T-helper 17 cell (primary cell): ENCODE results near the gene ZDHHC12. TPM values are rescaled to one million over a fixed set of nuclear protein-coding genes. Genes with fewer than 3 reads are reported as not detected.
A peak's percentile ranks its signal among the peaks of the same experiment; 100 is the strongest.

Experiments used
- ATAC-seq: fragments of 150-1000 bp; cut with Tn5 transposase; 2 replicates; pipeline ENCODE4 v1.10.0; 2021; ENCODE audit warnings: mild to moderate bottlenecking, moderate library complexity
- DNase-seq, 3 donors: peaks; one replicate each; pipeline versions ENCODE4 v3.0.0 to v3.0.0-alpha.2; 2020 to 2021
- H3K9me3 ChIP-seq: one replicate; pipeline ENCODE4 v1.7.0; 2013; ENCODE audit warnings: low read length, mild to moderate bottlenecking; ENCODE audit not compliant: control insufficient read depth, poor library complexity, severe bottlenecking
- H3K27ac Mint-ChIP-seq: one replicate; pipeline ENCODE4 v1.8.0; 2022; ENCODE audit warnings: mild to moderate bottlenecking, moderate library complexity, mixed read lengths
- H3K27me3 Mint-ChIP-seq: one replicate; pipeline ENCODE4 v1.8.0; 2022; ENCODE audit warnings: mixed read lengths
- H3K36me3 Mint-ChIP-seq: one replicate; pipeline ENCODE4 v1.8.0; 2022; ENCODE audit warnings: low read depth, mixed read lengths
- H3K4me1 Mint-ChIP-seq: one replicate; pipeline ENCODE4 v1.8.0; 2022; ENCODE audit warnings: mild to moderate bottlenecking, mixed read lengths
- H3K4me3 Mint-ChIP-seq: one replicate; pipeline ENCODE4 v1.8.0; 2022; ENCODE audit warnings: mild to moderate bottlenecking, moderate library complexity, mixed read lengths
- total RNA-seq, 4 donors: library from RNA in 2 of 4; stranded (reverse) in 2 of 4; gene quantifications; one replicate each; pipeline ENCODE4 v1.2.3 and lab custom pipeline; 2022 to 2026

ZDHHC12 gene
- total RNA-seq, 2 donors from 2014 or later: 23.5 to 26.9 TPM

GRCh38 chr9:128750926-128751595 is 27.1 kb upstream of the ZDHHC12 start:
- Mint-ChIP-seq H3K27me3 (no peaks in the 10 kb centered on the region), H3K36me3 (peaks cover 2% of the 10 kb centered on the region), H3K4me3 (no peak overlapping the region)

GRCh38 chr9:128747241-128747640 is 23.3 kb upstream of the ZDHHC12 start:
- H3K4me1 Mint-ChIP-seq: no peaks in the 10 kb centered on the region
- H3K27ac Mint-ChIP-seq: no peak overlapping the region
- ATAC-seq: no peak
- H3K4me3 Mint-ChIP-seq: no peak overlapping the region
- no peaks in the 10 kb centered on the region for H3K9me3 ChIP-seq
- no peaks in the 10 kb centered on the region for H3K36me3 Mint-ChIP-seq
- no peaks in the 10 kb centered on the region for H3K27me3 Mint-ChIP-seq
- DNase-seq: no peak

More at GRCh38 chr9:128750926-128751595, 27.1 kb upstream of the ZDHHC12 start:
- no peaks in the 10 kb centered on the region for H3K9me3 ChIP-seq
- peaks cover 5% of the 10 kb centered on the region for H3K4me1 Mint-ChIP-seq
- H3K27ac Mint-ChIP-seq: no peak overlapping the region
- ATAC-seq (no peak), DNase-seq (no peak)

- H3K4me1 Mint-ChIP-seq: no peaks in the 10 kb centered on the region
- no peak overlapping the region for H3K27ac Mint-ChIP-seq
- no peak for DNase-seq
- H3K36me3 Mint-ChIP-seq: no peaks in the 10 kb centered on the region
- no peaks in the 10 kb centered on the region for H3K27me3 Mint-ChIP-seq
- ATAC-seq: no peak
- H3K9me3 ChIP-seq: no peaks in the 10 kb centered on the region
- H3K4me3 Mint-ChIP-seq: no peak overlapping the region
Observed at GRCh38 chr9:128743421-128743820, 19.5 kb upstream of the ZDHHC12 start.

- H3K4me3 Mint-ChIP-seq: no peak overlapping the region
- DNase-seq (no peak), ATAC-seq (no peak)
- H3K9me3 ChIP-seq: no peaks in the 10 kb centered on the region
- no peaks in the 10 kb centered on the region for H3K36me3 Mint-ChIP-seq
- no peaks in the 10 kb centered on the region for H3K27me3 Mint-ChIP-seq
- H3K27ac Mint-ChIP-seq: no peak overlapping the region
- H3K4me1 Mint-ChIP-seq: no peaks in the 10 kb centered on the region
Observed at GRCh38 chr9:128742401-128742800, 18.5 kb upstream of the ZDHHC12 start.

GRCh38 chr9:128735373-128735772 is 11.4 kb upstream of the ZDHHC12 start:
- DNase-seq (no peak), ATAC-seq (no peak)
- H3K9me3 ChIP-seq: no peaks in the 10 kb centered on the region
- H3K4me1 Mint-ChIP-seq: no peaks in the 10 kb centered on the region
- no peaks in the 10 kb centered on the region for H3K27me3 Mint-ChIP-seq
- H3K27ac Mint-ChIP-seq: no peak overlapping the region
- peaks cover 4% of the 10 kb centered on the region for H3K36me3 Mint-ChIP-seq
- no peak overlapping the region for H3K4me3 Mint-ChIP-seq

GRCh38 chr9:128733256-128733655 is 9.3 kb upstream of the ZDHHC12 start:
- Mint-ChIP-seq H3K36me3 (peaks cover 4% of the 10 kb centered on the region), H3K4me3 (no peak overlapping the region), H3K27me3 (no peaks in the 10 kb centered on the region), H3K27ac (no peak overlapping the region), H3K4me1 (peaks cover under 1% of the 10 kb centered on the region)
- no peaks in the 10 kb centered on the region for H3K9me3 ChIP-seq
- no peak for DNase-seq
- no peak for ATAC-seq

GRCh38 chr9:128732576-128732975 is 8.6 kb upstream of the ZDHHC12 start:
- ATAC-seq (no peak), DNase-seq (no peak)
- Mint-ChIP-seq H3K27ac (peak overlapping the region; percentile 19), H3K27me3 (no peaks in the 10 kb centered on the region), H3K4me1 (peaks cover 4% of the 10 kb centered on the region), H3K36me3 (peaks cover 4% of the 10 kb centered on the region), H3K4me3 (no peak overlapping the region)
- no peaks in the 10 kb centered on the region for H3K9me3 ChIP-seq

- H3K9me3 ChIP-seq: no peaks in the 10 kb centered on the region
- no peak overlapping the region for H3K4me3 Mint-ChIP-seq
- H3K36me3 Mint-ChIP-seq: peaks cover 4% of the 10 kb centered on the region
Observed at GRCh38 chr9:128731691-128732090, 7.8 kb upstream of the ZDHHC12 start.

GRCh38 chr9:128731093-128731492 is 7.2 kb upstream of the ZDHHC12 start:
- H3K27me3 Mint-ChIP-seq: no peaks in the 10 kb centered on the region

More at GRCh38 chr9:128731691-128732090, 7.8 kb upstream of the ZDHHC12 start:
- DNase-seq (no peak), ATAC-seq (no peak)
- Mint-ChIP-seq H3K4me1 (peaks cover 6% of the 10 kb centered on the region), H3K27ac (peak overlapping the region; percentile 19), H3K27me3 (no peaks in the 10 kb centered on the region)

GRCh38 chr9:128729766-128730517 is 6.0 kb upstream of the ZDHHC12 start:
- ATAC-seq: no peak
- Mint-ChIP-seq H3K27ac (peak overlapping the region; percentile 68), H3K4me1 (peaks cover 11% of the 10 kb centered on the region), H3K4me3 (no peak overlapping the region), H3K36me3 (no peaks in the 10 kb centered on the region), H3K27me3 (no peaks in the 10 kb centered on the region)
- H3K9me3 ChIP-seq: no peaks in the 10 kb centered on the region
- no peak for DNase-seq

More at GRCh38 chr9:128731093-128731492, 7.2 kb upstream of the ZDHHC12 start:
- H3K36me3 Mint-ChIP-seq: peaks cover 4% of the 10 kb centered on the region
- H3K4me1 Mint-ChIP-seq: peaks cover 6% of the 10 kb centered on the region
- no peak overlapping the region for H3K4me3 Mint-ChIP-seq
- DNase-seq: no peak
- no peaks in the 10 kb centered on the region for H3K9me3 ChIP-seq
- H3K27ac Mint-ChIP-seq: no peak overlapping the region
- no peak for ATAC-seq

GRCh38 chr9:128729302-128729701 is 5.4 kb upstream of the ZDHHC12 start:
- H3K9me3 ChIP-seq: no peaks in the 10 kb centered on the region
- no peaks in the 10 kb centered on the region for H3K36me3 Mint-ChIP-seq
- peak overlapping the region; percentile 68 for H3K27ac Mint-ChIP-seq
- H3K4me3 Mint-ChIP-seq: no peak overlapping the region
- ATAC-seq: no peak
- no peak for DNase-seq
- no peaks in the 10 kb centered on the region for H3K27me3 Mint-ChIP-seq
- peaks cover 17% of the 10 kb centered on the region for H3K4me1 Mint-ChIP-seq

GRCh38 chr9:128728298-128728697 is 4.4 kb upstream of the ZDHHC12 start:
- H3K4me1 Mint-ChIP-seq: peaks cover 23% of the 10 kb centered on the region
- DNase-seq (no peak), ATAC-seq (no peak)
- H3K36me3 Mint-ChIP-seq: no peaks in the 10 kb centered on the region
- H3K27me3 Mint-ChIP-seq: no peaks in the 10 kb centered on the region
- H3K27ac Mint-ChIP-seq: no peak overlapping the region
- no peak overlapping the region for H3K4me3 Mint-ChIP-seq
- H3K9me3 ChIP-seq: no peaks in the 10 kb centered on the region

GRCh38 chr9:128727640-128728248 is 3.8 kb upstream of the ZDHHC12 start:
- no peaks in the 10 kb centered on the region for H3K36me3 Mint-ChIP-seq
- DNase-seq (no peak), ATAC-seq (no peak)
- H3K9me3 ChIP-seq: no peaks in the 10 kb centered on the region
- no peak overlapping the region for H3K4me3 Mint-ChIP-seq
- peak overlapping the region; percentile 62 for H3K27ac Mint-ChIP-seq
- H3K4me1 Mint-ChIP-seq: peaks cover 28% of the 10 kb centered on the region
- H3K27me3 Mint-ChIP-seq: no peaks in the 10 kb centered on the region
